ENCODE results near the gene C17orf113. TPM values are rescaled to one million over a fixed set of nuclear protein-coding genes. Genes with fewer than 3 reads are reported as not detected.

The C17orf113 gene
- total RNA-seq, result under 1 TPM; 0.21 to 0.54 TPM

- H3K27ac ChIP-seq, result no peak within 1 kb of the TSS
- DNase-seq (ENCODE audit: low spot score) (no peak), ATAC-seq (ENCODE audit: insufficient number of reproducible peaks, low FRiP score, low read depth) (no peak)
- H3K36me3 ChIP-seq, result no peaks in the 10 kb centered on the region
- H3K4me3 ChIP-seq, result peak within 1 kb of the TSS; percentile 80
- H3K9me3 ChIP-seq, result no peaks in the 10 kb centered on the region
- H3K27me3 ChIP-seq (replicated peaks; ENCODE audit: insufficient read depth), result peaks cover 4% of the 10 kb centered on the region
- H3K4me1 ChIP-seq (ENCODE audit: control insufficient read depth in 1 of 2, low read depth in 2 of 2), result no peaks in the 10 kb centered on the region
- TF ChIP-seq CTCF (IDR thresholded peaks at IDR 0.05), result peak; percentile 36
These were observed at the start of gene C17orf113 for GRCh38 chr17:42050393-42051012. C17orf113 (minus strand) TSS chr17:42050601; CDS start chr17:42043376, 7,225 bp downstream.

GRCh38 chr17:42098730-42099399 lies 48.5 kb upstream of the C17orf113 start:
- no peaks in the 10 kb centered on the region for H3K9me3 ChIP-seq
- H3K4me1 ChIP-seq (ENCODE audit: control insufficient read depth in 1 of 2, low read depth in 2 of 2), result peaks cover 3 to 4% of the 10 kb centered on the region in 2 donors
- H3K27me3 ChIP-seq (replicated peaks; ENCODE audit: insufficient read depth), result peaks cover 7% of the 10 kb centered on the region
- DNase-seq (ENCODE audit: low spot score) (no peak), ATAC-seq (ENCODE audit: insufficient number of reproducible peaks, low FRiP score, low read depth) (no peak)
- no peak overlapping the region for H3K4me3 ChIP-seq
- H3K27ac ChIP-seq, result no peak overlapping the region
- no peaks in the 10 kb centered on the region for H3K36me3 ChIP-seq
- no peak for TF ChIP-seq CTCF (IDR thresholded peaks at IDR 0.05)

DNA sequence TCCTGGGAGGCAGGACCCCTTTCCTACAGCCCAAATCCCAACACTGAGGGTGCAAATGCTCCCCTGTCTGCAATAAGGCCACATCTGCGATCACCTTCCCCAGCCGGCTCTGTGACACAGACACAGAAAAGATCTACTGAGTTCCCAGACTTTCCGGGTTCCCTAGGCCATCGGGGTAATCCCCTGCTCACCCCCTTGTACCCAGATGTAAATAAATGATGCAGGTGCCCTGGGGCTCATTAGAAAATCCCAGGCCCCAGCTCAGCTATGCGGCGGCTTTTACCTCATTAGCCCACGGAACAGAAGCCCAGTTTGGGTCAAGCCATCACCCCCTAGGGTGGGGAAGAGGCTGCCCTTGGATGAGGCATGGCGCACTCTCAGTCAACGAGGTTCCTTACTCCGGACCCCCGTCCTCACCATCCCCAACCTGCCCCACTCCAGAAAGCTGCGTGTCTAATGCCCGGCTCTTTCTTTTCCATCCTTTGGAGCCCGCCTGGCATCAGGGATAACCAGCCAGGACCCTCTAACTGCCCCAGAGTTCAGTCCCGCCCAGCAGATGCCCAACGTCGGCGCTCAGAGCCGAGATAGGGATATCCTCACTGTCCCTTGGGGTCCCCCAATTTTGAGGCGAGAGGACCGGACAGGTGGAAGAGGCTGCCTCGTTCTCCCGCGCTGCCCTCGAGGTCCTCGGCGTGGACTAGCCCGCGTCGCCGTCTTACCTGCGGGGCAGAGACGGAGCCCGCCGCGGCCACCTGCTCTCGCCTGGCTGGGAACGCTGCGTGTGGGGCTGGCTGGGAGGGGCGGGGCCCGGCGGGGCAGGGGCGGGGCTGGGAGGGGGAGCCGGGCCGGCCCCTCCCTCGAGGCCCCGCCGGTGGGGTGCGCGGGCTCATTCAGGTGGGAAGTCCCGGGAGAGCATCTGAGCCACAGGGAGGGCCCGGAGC lies 47.6 kb upstream of the C17orf113 start, which contains the start of gene ZNF385C:
TSS of gene ZNF385C (minus strand) at position 783 of the 941 bp plus-strand sequence. CDS start 35,417 bp downstream, outside the sequence.
- no peak for TF ChIP-seq CTCF (IDR thresholded peaks at IDR 0.05)
- Histone ChIP-seq H3K4me1 (ENCODE audit: control insufficient read depth in 1 of 2, low read depth in 2 of 2) (peaks cover 3 to 4% of the 10 kb centered on the region in 2 donors), H3K4me3 (peak within 1 kb of the TSS; percentile 37), H3K9me3 (no peaks in the 10 kb centered on the region), H3K27me3 (replicated peaks; ENCODE audit: insufficient read depth) (peaks cover 7% of the 10 kb centered on the region), H3K27ac (no peak within 1 kb of the TSS), H3K36me3 (no peaks in the 10 kb centered on the region)
- DNase-seq (ENCODE audit: low spot score) (no peak), ATAC-seq (ENCODE audit: insufficient number of reproducible peaks, low FRiP score, low read depth) (no peak)

DNA sequence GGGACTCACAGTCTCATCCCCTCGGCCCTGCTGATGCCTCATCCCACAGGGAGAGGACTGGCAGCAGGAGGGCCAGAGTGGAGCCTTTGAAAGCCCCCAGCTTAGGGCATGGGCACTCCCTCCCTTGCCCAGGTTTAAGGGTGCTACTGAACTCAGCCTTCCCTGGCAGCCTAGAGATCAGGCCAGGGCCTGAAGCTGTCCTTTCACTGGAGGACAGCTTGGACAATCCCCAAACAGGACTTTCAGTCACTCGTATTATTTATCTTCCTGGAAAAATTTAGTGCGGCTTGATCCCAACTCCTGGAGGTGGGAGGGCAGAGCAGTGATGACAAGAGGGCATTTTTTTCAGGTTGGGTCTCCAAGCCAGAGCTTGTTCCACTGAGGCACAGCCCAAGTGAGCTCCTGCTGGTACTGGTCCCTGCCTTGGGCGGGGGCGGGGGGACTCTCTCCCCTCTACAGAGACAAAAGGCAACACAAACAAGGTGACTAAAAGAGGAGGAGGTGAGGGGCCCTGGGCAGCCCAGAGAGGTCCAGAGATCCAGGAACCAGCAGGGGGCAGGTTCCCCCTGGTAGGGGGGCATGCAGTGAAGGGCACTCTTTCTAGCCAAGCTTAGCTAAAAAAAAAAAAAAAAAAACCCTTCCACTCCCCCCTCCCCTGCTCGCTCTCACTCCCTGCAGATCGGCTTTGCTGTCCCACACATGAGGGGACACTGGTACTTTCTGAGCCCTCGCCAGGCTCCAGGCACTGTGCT lies 46.1 kb upstream of the C17orf113 start:
- Histone ChIP-seq H3K4me3 (no peak overlapping the region), H3K4me1 (ENCODE audit: control insufficient read depth in 1 of 2, low read depth in 2 of 2) (peaks cover 3 to 4% of the 10 kb centered on the region in 2 donors), H3K36me3 (no peaks in the 10 kb centered on the region), H3K27me3 (replicated peaks; ENCODE audit: insufficient read depth) (peaks cover 7% of the 10 kb centered on the region), H3K9me3 (no peaks in the 10 kb centered on the region), H3K27ac (no peak overlapping the region)
- no peak for ATAC-seq (ENCODE audit: insufficient number of reproducible peaks, low FRiP score, low read depth)
- no peak for TF ChIP-seq CTCF (IDR thresholded peaks at IDR 0.05)
- no peak for DNase-seq (ENCODE audit: low spot score)
